Measurements from ENCODE around the gene ADGRL4. TPM values are rescaled to one million over a fixed set of nuclear protein-coding genes. Genes with fewer than 3 reads are reported as not detected.

ADGRL4 gene
- total and polyA plus RNA-seq, 2 donors (not counting 3 experiments of a cell fraction or from before 2014, with no cell fraction given) = 140 to 143 TPM

DNA sequence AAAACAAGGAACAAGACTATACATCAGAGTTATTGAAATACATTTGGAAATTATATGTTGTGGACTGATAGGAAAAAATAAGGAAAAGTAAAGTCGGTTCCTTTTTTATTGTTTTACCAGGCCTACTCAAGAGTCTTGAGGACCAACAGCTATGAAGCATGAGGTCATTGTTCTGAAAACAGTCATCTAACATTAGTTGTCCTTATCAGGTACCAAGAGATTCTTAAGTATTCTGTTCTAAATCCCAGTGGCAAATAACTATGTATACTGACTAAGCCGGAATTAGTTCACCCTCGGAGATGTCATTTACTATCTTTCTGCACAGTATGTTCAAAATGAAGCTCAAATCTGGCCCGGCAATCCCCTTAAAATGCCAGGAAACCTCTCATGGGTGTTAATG, 585 bp downstream of the ADGRL4 start:
- FAIRE-seq (no peak), DNase-seq (ENCODE audit: low read depth, low spot score) (peak; percentile 74)
- H3K4me3 ChIP-seq (replicated peaks in 1 of 3; ENCODE audit: insufficient read depth in 1 of 3, low read depth in 1 of 3, low read length in 3 of 3) = peak overlapping the region; percentile 93 to 99 (median 97)
- POLR2A ChIA-PET = interaction anchor here (0.9 kb wide), 1 partner anchor 74 kb away, joined by 3 read pairs; no protein-coding TSS in a partner anchor
- H2AFZ ChIP-seq (ENCODE audit: low read depth, low read length) = no peak overlapping the region
- dilution Hi-C loops (cut with MboI; ENCODE audit: extremely low pct_ligation_motif_present, low sequenced_read_pairs) = no loop called here
- TF ChIP-seq POLR2AphosphoS5 (IDR thresholded peaks at IDR 0.05; ENCODE audit: insufficient read depth, low read depth, low read length) (no peak), JUN (IDR thresholded peaks at IDR 0.05; ENCODE audit: borderline replicate concordance, insufficient read depth, insufficient read length, low read depth) (peak; percentile 55)
- intact Hi-C loops (cut with micrococcal nuclease) = loop anchor here (1.0 to 5.0 kb wide), 7 partner anchors 34 to 346 kb away; no protein-coding TSS in a partner anchor
- no peaks in the 10 kb centered on the region for H3K9me1 ChIP-seq (replicated peaks; ENCODE audit: control insufficient read depth, extremely low read depth, insufficient read depth, low read length)
- H3K4me2 ChIP-seq (ENCODE audit: insufficient read depth, low read length) = peak overlapping the region; percentile 100
- peaks cover 0 to 14% of the 10 kb centered on the region in 2 experiments for H3K36me3 ChIP-seq (ENCODE audit: control insufficient read depth in 2 of 2, extremely low read depth in 1 of 2, insufficient read depth in 2 of 2, low read length in 2 of 2)
- CTCF ChIA-PET = interaction anchor here (1.5 kb wide), 1 partner anchor 37 kb away, joined by 5 read pairs; no protein-coding TSS in a partner anchor
- H3K9me3 ChIP-seq (replicated peaks; ENCODE audit: control insufficient read depth, insufficient read depth, low read length) = no peaks in the 10 kb centered on the region
- peak overlapping the region; percentile 97 for H3K27ac ChIP-seq (ENCODE audit: insufficient read depth, low read depth, low read length)
- H3K27me3 ChIP-seq (ENCODE audit: control insufficient read depth in 2 of 2, insufficient read depth in 2 of 2, low read length in 2 of 2) = no peaks in the 10 kb centered on the region
- BruUV-seq (replicated peaks) = no TSS peak
- peaks cover 50% of the 10 kb centered on the region for H3K4me1 ChIP-seq (ENCODE audit: control insufficient read depth, extremely low read depth, insufficient read depth, low read length)
- H3K9ac ChIP-seq (replicated peaks; ENCODE audit: extremely low read depth, insufficient read depth, low read length) = peak overlapping the region; percentile 100
- H3K79me2 ChIP-seq (ENCODE audit: control insufficient read depth, insufficient read depth, low read length) = peaks cover 55% of the 10 kb centered on the region
- no peaks in the 10 kb centered on the region for H4K20me1 ChIP-seq (replicated peaks; ENCODE audit: control insufficient read depth, extremely low read depth, insufficient read depth, low read length)

DNA sequence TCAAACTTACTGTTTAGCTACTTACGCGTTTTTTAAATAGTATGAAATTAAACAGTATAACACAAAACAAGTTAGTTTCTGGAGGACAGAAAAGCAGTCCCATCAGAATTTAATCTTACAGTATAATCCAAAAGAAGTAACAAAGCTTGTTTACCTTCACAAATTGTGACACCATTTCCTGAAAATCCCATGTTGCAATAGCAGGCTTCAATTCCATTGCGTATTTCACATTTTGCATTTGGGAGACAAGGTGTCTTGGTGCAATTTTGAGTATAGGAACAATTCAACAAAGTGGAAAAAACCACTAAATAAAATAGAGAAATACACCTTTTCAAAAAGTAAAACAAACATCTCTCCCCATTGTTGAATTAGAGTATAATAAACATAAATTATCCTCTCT, 1.6 kb downstream of the ADGRL4 start:
- ChIA-PET CTCF (interaction anchor here (0.9 to 1.5 kb wide), 4 partner anchors 38 to 184 kb away, joined by 3 to 5 read pairs (median 4); no protein-coding TSS in a partner anchor), POLR2A (no interaction called here)
- TF ChIP-seq, protein P1, sequence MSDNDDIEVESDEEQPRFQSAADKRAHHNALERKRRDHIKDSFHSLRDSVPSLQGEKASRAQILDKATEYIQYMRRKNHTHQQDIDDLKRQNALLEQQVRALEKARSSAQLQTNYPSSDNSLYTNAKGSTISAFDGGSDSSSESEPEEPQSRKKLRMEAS (IDR thresholded peaks at IDR 0.05; ENCODE audit: insufficient read depth, insufficient read length) = no peak
- TF ChIP-seq FOS (IDR thresholded peaks at IDR 0.05; ENCODE audit: borderline replicate concordance, insufficient read depth, low read length) (no peak), POLR2AphosphoS5 (IDR thresholded peaks at IDR 0.05; ENCODE audit: insufficient read depth, low read depth, low read length) (no peak), POLR2A (IDR thresholded peaks at IDR 0.05; ENCODE audit: low read depth, low read length) (no peak)
- DNase-seq (ENCODE audit: low read depth, low spot score) (peak; percentile 39), FAIRE-seq (no peak)
- H4K20me1 ChIP-seq (replicated peaks; ENCODE audit: control insufficient read depth, extremely low read depth, insufficient read depth, low read length) = no peaks in the 10 kb centered on the region
- peaks cover 66% of the 10 kb centered on the region for H3K79me2 ChIP-seq (ENCODE audit: control insufficient read depth, insufficient read depth, low read length)
- peak overlapping the region; percentile 97 for H3K27ac ChIP-seq (ENCODE audit: insufficient read depth, low read depth, low read length)
- H3K4me2 ChIP-seq (ENCODE audit: insufficient read depth, low read length) = peak overlapping the region; percentile 100
- BruUV-seq (replicated peaks) = no TSS peak
- H3K9ac ChIP-seq (replicated peaks; ENCODE audit: extremely low read depth, insufficient read depth, low read length) = peak overlapping the region; percentile 100
- no peak overlapping the region for H2AFZ ChIP-seq (ENCODE audit: low read depth, low read length)
- H3K27me3 ChIP-seq (ENCODE audit: control insufficient read depth in 2 of 2, insufficient read depth in 2 of 2, low read length in 2 of 2) = no peaks in the 10 kb centered on the region
- H3K4me1 ChIP-seq (ENCODE audit: control insufficient read depth, extremely low read depth, insufficient read depth, low read length) = peaks cover 53% of the 10 kb centered on the region
- H3K9me3 ChIP-seq (replicated peaks; ENCODE audit: control insufficient read depth, insufficient read depth, low read length) = no peaks in the 10 kb centered on the region
- H3K9me1 ChIP-seq (replicated peaks; ENCODE audit: control insufficient read depth, extremely low read depth, insufficient read depth, low read length) = no peaks in the 10 kb centered on the region
- H3K4me3 ChIP-seq (replicated peaks in 1 of 3; ENCODE audit: insufficient read depth in 1 of 3, low read depth in 1 of 3, low read length in 3 of 3) = peak overlapping the region; percentile 93 to 99 (median 97)
- intact Hi-C loops (cut with micrococcal nuclease) = loop anchor here (5.0 kb wide), 1 partner anchor 347 kb away; no protein-coding TSS in a partner anchor
- peaks cover 0 to 14% of the 10 kb centered on the region in 2 experiments for H3K36me3 ChIP-seq (ENCODE audit: control insufficient read depth in 2 of 2, extremely low read depth in 1 of 2, insufficient read depth in 2 of 2, low read length in 2 of 2)
- dilution Hi-C loops (cut with MboI; ENCODE audit: extremely low pct_ligation_motif_present, low sequenced_read_pairs) = no loop called here
